Epithelial cell of esophagus (primary cell): ENCODE results near the gene MPHOSPH8.

Experiments used
- DNase-seq: peaks from one replicate; pipeline ENCODE4 v3.0.0; 2010; ENCODE audit warnings: low read depth
- H3K4me3 ChIP-seq: 2 replicates; pipeline ENCODE4 v1.5.1; 2011; ENCODE audit warnings: mild to moderate bottlenecking, low read length, control low read depth
- TF ChIP-seq, protein P1 (sequence below): IDR thresholded peaks from 2 replicates; pipeline ENCODE4 v1.5.1; 2011; ENCODE audit warnings: low read depth, mild to moderate bottlenecking, low read length, control low read depth, inconsistent platforms; ENCODE audit not compliant: insufficient read depth; ENCODE audit errors: missing control alignments

Gene MPHOSPH8

DNA sequence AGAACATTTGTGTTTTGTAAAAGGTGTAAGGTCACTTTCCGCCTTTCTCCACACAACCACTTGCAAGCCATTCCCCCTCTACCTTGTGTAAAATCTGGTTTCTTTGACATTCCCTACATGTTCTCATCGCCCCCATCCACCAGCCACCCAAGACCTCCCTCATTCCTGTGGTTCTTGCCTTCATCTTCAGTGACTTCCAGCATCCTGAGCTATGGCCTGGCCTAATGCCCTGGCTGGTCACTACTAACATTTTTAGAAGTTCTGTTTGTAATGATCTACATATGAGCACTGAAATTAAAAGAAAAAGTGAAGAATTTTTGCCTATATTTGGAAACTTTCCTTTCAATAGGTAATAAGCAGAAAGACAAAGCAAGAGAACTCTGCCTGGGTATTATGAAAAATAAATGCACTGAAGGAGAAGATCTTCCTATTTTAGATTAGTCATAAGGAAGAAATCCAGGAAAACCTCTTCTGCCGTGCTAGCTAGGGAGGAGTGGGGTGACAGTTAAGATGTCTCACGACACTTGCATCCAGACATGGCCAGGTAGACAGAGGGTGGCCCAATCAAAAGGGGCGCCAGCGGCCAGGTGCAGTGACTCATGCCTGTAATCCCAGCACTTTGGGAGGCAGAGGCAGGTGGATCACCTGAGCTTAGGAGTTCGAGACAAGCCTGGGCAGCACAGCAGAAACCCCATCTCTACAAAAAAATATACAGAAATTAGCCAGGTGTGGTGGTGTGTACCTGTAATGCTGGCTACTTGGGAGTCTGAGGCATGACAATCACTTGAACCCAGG is 28.1 kb upstream of the MPHOSPH8 start:
- TF ChIP-seq, protein P1, sequence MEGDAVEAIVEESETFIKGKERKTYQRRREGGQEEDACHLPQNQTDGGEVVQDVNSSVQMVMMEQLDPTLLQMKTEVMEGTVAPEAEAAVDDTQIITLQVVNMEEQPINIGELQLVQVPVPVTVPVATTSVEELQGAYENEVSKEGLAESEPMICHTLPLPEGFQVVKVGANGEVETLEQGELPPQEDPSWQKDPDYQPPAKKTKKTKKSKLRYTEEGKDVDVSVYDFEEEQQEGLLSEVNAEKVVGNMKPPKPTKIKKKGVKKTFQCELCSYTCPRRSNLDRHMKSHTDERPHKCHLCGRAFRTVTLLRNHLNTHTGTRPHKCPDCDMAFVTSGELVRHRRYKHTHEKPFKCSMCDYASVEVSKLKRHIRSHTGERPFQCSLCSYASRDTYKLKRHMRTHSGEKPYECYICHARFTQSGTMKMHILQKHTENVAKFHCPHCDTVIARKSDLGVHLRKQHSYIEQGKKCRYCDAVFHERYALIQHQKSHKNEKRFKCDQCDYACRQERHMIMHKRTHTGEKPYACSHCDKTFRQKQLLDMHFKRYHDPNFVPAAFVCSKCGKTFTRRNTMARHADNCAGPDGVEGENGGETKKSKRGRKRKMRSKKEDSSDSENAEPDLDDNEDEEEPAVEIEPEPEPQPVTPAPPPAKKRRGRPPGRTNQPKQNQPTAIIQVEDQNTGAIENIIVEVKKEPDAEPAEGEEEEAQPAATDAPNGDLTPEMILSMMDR: no peak
- H3K4me3 ChIP-seq: no peak overlapping the region
- peak; percentile 92 for DNase-seq

DNA sequence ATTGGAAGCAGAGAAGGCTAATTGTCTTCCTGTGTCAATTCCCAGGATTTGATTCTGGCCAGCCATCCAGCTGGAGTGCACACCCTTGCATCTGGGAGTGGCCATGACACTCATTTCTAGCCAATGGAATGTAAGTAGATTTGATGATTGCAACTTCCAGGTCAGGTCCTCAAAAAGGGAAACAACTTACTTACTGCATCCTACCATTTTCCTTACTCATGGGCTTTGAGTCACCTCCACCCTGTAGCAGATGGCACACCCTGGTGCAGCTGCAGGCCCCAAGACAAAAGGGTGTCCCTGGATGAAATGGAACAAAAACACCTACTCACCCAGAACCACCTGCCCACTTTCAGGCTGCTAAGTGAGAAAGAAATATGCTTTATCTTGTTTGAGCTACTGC is 27.3 kb upstream of the MPHOSPH8 start:
- TF ChIP-seq, protein P1: no peak
- H3K4me3 ChIP-seq: no peak overlapping the region
- DNase-seq: peak; percentile 87

DNA sequence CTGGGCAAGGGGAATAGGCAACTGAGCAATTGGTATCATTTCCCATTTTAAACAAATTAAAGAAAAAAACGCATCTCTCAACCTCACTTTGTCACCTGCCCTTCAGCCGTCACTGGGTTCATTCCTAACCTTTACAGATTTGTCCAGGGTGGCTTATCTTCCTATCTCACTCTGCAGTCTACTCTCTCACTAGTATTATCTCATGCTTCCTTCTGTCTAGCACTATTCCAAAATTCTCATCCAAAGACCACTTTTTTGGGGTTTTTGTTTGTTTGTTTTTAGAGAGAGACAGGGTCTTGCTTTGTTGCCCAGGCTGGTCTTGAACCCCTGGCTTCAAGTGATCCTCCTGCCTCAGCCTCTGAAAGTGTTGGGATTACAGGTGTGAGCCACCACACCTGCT is 26.7 kb upstream of the MPHOSPH8 start:
- no peak for DNase-seq
- no peak overlapping the region for H3K4me3 ChIP-seq
- TF ChIP-seq, protein P1: no peak

DNA sequence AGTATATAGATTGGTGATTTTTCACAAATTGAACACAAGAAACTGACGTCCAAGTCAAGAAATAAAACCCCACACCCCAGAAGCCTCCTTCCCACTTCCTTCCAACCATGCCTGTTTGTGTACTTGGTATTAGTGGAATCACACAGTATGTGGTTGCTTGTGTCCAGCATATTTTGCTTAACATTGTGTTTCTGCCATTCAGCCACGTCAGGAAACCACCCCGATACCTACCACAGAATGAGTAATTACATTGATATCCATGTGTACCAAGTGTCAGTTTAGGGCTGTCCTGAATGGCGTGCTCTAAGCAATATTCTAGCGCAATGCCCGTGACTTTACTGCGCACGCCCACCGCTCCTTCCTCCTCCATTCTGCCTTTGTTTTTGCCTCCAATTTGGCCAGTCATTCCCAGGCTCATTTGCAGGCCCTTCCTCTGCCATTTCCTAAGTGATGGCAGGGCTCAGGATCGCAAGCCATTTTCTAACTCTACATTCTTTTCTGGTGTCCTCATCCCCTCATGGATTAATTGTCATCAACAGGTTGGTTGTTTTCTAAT is 25.9 kb upstream of the MPHOSPH8 start:
- peak; percentile 29 for DNase-seq
- H3K4me3 ChIP-seq: no peak overlapping the region
- TF ChIP-seq, protein P1: no peak

DNA sequence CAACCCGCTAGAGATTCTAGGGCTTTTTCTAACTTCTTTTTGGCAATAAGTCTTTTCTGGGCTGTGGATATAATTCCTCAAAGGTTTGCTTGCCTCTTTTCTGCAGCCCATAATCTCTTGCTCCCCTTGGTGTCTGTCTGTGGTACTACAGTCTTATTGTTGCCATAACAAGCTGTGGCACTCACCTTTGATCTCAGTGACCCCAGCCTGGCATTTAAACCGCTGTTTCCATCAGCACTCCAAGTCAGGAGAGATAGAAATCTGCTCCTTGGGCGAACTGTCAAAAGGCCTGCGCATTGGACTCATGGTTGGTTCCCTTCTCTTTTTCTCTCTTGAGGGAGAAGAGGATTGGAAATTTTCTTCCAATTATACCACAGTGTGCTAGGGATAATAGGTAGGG is 14.5 kb upstream of the MPHOSPH8 start:
- no peak overlapping the region for H3K4me3 ChIP-seq
- TF ChIP-seq, protein P1: peak; percentile 83
- peak; percentile 59 for DNase-seq

DNA sequence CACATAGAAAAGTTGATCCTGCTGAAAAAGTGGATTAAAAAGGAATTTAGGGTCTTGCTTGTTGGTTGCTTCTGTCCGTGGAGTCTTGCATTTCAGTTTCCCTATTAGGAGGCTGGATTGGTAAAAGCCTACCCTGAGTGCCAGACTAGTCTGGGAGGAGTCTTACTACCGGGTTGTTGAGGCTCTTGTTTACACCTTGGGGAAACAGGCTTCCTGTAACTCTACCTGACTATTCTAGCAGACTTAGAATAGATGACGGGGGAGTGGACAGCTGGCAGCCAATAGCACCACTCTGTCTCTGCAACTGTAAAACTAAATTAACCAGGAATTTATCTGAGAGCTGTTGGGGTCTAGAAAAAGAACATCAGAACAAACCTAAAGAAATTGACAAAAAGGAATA is 11.3 kb upstream of the MPHOSPH8 start:
- TF ChIP-seq, protein P1: no peak
- H3K4me3 ChIP-seq: no peak overlapping the region
- peak; percentile 25 for DNase-seq
